Right atrium auricular region (tissue), 2 donors: ENCODE data around the gene EML6. TPM values are rescaled to one million over a fixed set of nuclear protein-coding genes. Genes with fewer than 3 reads are reported as not detected.

ENCODE experiments used
- DNase-seq: peaks from one replicate; pipeline ENCODE4 v3.0.0-alpha.2; 2019; ENCODE audit warnings: low spot score
- H3K27ac ChIP-seq, 2 donors: fragments of 200-600 bp; sonication (generic); 1 replicate in 1 of 2; 2 replicates in 1 of 2; pipeline ENCODE4 v1.5.1; 2016 to 2019
- H3K27me3 ChIP-seq, 2 donors: fragments of 200-600 bp; sonication (generic); one replicate each; pipeline versions ENCODE4 v1.5.1 to v1.6.0; 2017 to 2019
- H3K36me3 ChIP-seq: fragments of 200-600 bp; sonication (generic); one replicate; pipeline ENCODE4 v1.5.1; 2016
- H3K4me1 ChIP-seq, 2 donors: fragments of 200-600 bp; sonication (generic); one replicate each; pipeline versions ENCODE4 v1.5.1 to v1.6.0; 2017 to 2019
- H3K4me3 ChIP-seq, 2 donors: fragments of 200-600 bp; sonication (generic); 1 replicate in 1 of 2; 2 replicates in 1 of 2; pipeline ENCODE4 v1.5.1; 2017 to 2019; ENCODE audit warnings: mild to moderate bottlenecking in 1 of 2, moderate library complexity in 1 of 2
- H3K9me3 ChIP-seq, 2 donors: fragments of 200-600 bp; sonication (generic); one replicate each; pipeline ENCODE4 v1.5.1; 2019
- total RNA-seq, 2 donors: library from RNA; depleted of rRNA; stranded (reverse); fragments of >200 nt; gene quantifications; one replicate each; pipeline ENCODE4 v1.1.0, GENCODE V29; 2016
- TF ChIP-seq, protein P1 (sequence below), 2 donors: fragments of 200-600 bp; sonication (generic); IDR thresholded peaks; one replicate each; pipeline ENCODE4 v1.5.1; 2019; ENCODE audit warnings: antibody characterized with exemption in 2 of 2

EML6 gene
- total RNA-seq, 2 donors from 2014 or later = 1.1 to 1.2 TPM

DNA sequence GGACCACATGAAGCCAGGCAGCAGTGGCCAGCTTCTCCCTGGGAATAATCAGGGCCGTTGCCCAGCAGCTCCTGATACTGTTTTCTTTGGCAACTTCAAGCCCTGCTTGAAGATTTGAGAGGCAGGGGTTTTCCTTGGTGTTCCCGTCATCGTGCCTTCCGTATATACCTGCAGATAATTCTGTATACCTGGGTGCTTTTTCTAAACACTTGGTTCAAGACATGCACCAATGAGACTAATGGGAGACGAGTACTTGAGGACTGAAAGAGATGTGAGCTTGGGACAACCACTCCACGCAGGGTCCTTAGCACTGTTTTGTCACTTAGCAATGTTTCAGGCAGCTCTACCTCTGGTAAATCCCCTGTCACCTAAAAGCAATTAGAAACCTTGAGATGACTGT, 208.0 kb downstream of the EML6 start:
- Histone ChIP-seq H3K36me3 (no peaks in the 10 kb centered on the region), H3K4me3 (no peak overlapping the region), H3K27ac (no peak overlapping the region), H3K4me1 (no peaks in the 10 kb centered on the region), H3K27me3 (no peaks in the 10 kb centered on the region), H3K9me3 (no peaks in the 10 kb centered on the region)
- TF ChIP-seq, protein P1, sequence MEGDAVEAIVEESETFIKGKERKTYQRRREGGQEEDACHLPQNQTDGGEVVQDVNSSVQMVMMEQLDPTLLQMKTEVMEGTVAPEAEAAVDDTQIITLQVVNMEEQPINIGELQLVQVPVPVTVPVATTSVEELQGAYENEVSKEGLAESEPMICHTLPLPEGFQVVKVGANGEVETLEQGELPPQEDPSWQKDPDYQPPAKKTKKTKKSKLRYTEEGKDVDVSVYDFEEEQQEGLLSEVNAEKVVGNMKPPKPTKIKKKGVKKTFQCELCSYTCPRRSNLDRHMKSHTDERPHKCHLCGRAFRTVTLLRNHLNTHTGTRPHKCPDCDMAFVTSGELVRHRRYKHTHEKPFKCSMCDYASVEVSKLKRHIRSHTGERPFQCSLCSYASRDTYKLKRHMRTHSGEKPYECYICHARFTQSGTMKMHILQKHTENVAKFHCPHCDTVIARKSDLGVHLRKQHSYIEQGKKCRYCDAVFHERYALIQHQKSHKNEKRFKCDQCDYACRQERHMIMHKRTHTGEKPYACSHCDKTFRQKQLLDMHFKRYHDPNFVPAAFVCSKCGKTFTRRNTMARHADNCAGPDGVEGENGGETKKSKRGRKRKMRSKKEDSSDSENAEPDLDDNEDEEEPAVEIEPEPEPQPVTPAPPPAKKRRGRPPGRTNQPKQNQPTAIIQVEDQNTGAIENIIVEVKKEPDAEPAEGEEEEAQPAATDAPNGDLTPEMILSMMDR (IDR thresholded peaks at IDR 0.05) = no peak
- no peak for DNase-seq

DNA sequence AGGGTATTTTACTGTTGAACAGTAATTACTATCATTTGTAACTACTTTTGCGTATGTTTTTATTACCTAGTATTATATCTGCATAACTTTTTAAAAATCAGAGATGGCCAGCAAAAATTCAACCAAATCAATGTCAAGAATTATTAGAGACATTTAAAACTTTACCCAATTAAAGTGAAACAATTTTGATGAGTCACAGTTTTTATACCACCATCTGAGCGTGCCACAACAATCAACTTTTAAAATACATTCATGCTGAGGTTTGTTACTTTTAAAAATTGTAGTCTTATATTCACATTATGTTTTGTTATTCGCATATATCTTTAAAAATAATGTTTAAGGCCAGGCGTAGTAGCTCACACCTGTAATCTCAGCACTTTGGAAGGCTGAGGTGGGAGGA, 211.9 kb downstream of the EML6 start:
- Histone ChIP-seq H3K36me3 (no peaks in the 10 kb centered on the region), H3K4me1 (no peaks in the 10 kb centered on the region), H3K27me3 (no peaks in the 10 kb centered on the region), H3K4me3 (no peak overlapping the region), H3K27ac (no peak overlapping the region), H3K9me3 (peaks cover 0 to 25% of the 10 kb centered on the region in 2 donors)
- no peak for DNase-seq
- TF ChIP-seq, protein P1 (IDR thresholded peaks at IDR 0.05) = no peak

DNA sequence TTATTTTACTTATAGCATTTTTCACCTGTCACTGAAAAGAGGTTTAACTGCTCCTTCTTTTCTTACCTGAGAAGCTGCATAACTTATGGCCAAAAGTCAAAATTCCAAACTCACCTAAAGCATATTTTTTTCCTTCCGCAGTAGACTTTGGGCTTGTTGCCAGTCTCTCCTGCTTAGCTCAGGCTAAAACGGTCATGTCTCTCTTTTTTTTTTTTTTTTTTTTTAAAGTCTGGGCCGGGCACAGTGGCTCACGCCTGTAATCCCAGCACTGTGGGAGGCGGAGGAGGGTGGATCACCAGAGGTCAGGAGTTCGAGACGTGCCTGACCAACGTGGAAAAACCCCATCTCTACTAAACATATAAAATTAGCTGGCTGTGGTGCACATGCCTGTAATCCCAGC, 213.3 kb downstream of the EML6 start:
- no peak overlapping the region for H3K4me3 ChIP-seq
- peaks cover 0 to 25% of the 10 kb centered on the region in 2 donors for H3K9me3 ChIP-seq
- H3K27me3 ChIP-seq = no peaks in the 10 kb centered on the region
- H3K27ac ChIP-seq = no peak overlapping the region
- no peak for DNase-seq
- TF ChIP-seq, protein P1 (IDR thresholded peaks at IDR 0.05) = no peak
- H3K4me1 ChIP-seq = no peaks in the 10 kb centered on the region
- no peaks in the 10 kb centered on the region for H3K36me3 ChIP-seq

DNA sequence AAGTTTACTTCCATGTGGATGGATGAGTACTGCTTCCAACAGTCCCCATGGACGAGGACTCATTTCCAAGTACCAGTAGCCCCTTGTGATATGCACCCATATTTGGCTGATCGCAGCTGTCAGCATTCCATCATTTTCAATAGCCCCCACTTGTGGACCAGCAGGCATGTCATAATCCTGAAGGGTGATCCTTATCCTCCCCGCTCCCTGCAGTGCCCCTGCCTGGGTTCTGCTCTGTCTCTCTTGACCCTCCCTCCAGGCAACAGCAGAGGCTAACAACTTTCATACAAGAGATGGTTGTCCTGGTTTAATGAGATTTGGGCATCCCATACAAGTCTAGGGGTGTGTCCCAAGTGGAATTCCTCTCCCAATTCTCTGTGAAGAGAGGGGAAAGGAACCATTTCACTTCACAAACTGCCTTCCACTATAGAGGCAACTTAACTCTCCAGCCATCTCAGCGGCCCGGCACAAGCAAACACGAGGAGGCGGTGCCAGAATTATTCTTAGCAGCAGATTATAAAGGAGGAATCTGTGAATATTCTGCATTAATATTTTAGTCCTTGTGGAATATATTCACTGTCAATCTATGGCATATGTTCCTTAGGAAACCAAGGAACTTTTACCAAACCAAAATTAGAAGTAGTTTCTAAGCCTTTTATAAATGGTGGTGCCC, 216.1 kb downstream of the EML6 start:
- H3K27ac ChIP-seq = no peak overlapping the region
- H3K4me3 ChIP-seq = no peak overlapping the region
- H3K9me3 ChIP-seq = peaks cover 0 to 25% of the 10 kb centered on the region in 2 donors
- no peaks in the 10 kb centered on the region for H3K36me3 ChIP-seq
- H3K27me3 ChIP-seq = no peaks in the 10 kb centered on the region
- DNase-seq = no peak
- H3K4me1 ChIP-seq = no peaks in the 10 kb centered on the region
- TF ChIP-seq, protein P1 (IDR thresholded peaks at IDR 0.05) = no peak

DNA sequence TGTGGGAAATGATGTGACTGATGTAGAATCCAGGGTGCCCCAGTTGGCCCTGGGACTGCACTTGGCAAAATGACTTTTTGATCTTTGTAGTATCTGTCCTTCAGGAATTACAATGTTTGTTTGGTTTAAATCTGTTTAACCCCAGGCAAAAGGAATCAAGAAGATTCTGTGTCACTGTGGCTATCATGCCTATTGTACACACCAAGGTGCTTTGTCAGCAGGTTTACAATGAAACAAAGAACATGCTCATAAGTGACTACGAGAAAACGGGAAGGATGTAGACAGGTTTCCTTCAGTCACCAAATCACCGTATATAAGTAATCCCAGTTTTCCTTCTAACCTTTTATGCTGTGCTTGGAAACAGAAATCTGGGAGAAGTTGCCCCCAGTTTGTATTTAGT, 217.3 kb downstream of the EML6 start:
- H3K9me3 ChIP-seq = peaks cover 0 to 25% of the 10 kb centered on the region in 2 donors
- no peaks in the 10 kb centered on the region for H3K27me3 ChIP-seq
- no peak overlapping the region for H3K4me3 ChIP-seq
- no peak for DNase-seq
- H3K36me3 ChIP-seq = no peaks in the 10 kb centered on the region
- peaks cover 0 to 5% of the 10 kb centered on the region in 2 donors for H3K4me1 ChIP-seq
- no peak overlapping the region for H3K27ac ChIP-seq
- TF ChIP-seq, protein P1 (IDR thresholded peaks at IDR 0.05) = no peak
